Cerebellar cortex (tissue), 1 donor: Measurements from ENCODE around the gene RIN2.

Experiments
- DNase-seq: peaks from one replicate; pipeline ENCODE4 v3.0.0-alpha.2; 2015; ENCODE audit warnings: low spot score

RIN2 gene, protein sequence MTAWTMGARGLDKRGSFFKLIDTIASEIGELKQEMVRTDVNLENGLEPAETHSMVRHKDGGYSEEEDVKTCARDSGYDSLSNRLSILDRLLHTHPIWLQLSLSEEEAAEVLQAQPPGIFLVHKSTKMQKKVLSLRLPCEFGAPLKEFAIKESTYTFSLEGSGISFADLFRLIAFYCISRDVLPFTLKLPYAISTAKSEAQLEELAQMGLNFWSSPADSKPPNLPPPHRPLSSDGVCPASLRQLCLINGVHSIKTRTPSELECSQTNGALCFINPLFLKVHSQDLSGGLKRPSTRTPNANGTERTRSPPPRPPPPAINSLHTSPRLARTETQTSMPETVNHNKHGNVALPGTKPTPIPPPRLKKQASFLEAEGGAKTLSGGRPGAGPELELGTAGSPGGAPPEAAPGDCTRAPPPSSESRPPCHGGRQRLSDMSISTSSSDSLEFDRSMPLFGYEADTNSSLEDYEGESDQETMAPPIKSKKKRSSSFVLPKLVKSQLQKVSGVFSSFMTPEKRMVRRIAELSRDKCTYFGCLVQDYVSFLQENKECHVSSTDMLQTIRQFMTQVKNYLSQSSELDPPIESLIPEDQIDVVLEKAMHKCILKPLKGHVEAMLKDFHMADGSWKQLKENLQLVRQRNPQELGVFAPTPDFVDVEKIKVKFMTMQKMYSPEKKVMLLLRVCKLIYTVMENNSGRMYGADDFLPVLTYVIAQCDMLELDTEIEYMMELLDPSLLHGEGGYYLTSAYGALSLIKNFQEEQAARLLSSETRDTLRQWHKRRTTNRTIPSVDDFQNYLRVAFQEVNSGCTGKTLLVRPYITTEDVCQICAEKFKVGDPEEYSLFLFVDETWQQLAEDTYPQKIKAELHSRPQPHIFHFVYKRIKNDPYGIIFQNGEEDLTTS

DNA sequence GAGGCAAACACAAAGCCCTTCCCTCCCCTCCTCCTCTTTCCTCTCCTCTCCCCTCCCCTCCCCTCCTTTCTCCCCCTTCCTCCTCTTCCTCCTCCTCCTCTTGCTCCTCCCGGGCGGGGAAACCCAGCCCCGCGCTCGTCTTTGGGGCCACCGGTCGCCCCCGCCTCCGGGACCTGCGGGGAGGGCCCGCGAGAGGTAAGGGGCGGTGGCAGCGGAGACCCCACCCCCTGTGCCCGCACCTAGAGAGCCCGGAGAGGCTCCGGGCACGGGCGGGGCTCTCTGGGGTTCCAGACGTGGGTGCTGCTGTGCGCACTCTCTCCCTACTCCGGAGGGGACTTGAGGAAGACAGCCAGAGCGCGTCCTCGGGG is at the start of gene RIN2:
Gene RIN2 (plus strand): TSS at position 126 of the 368 bp plus-strand sequence. CDS start 131,344 bp downstream, outside the sequence.
- no peak for DNase-seq

DNA sequence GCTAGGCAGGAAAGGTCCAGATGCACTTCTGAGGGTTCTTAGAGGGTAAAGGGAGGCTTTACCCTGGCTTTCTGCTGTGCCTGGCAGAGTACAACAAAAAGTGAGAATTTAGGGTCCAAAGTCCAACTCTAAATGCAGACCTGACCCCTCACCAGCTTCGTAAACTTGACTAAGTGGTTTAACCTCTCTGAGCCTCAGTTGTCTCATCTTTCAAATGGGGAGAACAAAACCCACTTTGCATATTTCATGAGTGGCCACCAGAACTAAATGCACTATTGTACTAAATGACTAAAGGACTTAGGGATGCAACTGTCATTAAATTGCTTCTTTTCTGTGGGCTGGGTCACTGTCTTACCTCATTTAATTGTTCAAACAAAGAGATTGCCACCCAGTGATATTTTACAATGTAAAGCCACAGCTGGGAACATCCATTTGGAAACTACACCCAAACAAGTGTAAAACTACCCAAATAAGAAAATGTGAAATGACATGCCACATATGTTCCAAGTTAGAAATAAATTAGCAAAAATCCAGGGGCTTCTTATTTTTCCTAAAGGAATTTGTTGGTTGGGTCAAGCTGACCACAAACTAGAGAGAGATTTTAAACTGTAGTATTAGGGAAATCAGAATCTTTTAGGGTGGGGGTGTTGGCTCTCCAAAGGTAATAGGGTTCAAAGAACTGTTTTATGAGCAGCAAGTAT is 48.3 kb upstream of the RIN2 start:
- DNase-seq, result no peak

DNA sequence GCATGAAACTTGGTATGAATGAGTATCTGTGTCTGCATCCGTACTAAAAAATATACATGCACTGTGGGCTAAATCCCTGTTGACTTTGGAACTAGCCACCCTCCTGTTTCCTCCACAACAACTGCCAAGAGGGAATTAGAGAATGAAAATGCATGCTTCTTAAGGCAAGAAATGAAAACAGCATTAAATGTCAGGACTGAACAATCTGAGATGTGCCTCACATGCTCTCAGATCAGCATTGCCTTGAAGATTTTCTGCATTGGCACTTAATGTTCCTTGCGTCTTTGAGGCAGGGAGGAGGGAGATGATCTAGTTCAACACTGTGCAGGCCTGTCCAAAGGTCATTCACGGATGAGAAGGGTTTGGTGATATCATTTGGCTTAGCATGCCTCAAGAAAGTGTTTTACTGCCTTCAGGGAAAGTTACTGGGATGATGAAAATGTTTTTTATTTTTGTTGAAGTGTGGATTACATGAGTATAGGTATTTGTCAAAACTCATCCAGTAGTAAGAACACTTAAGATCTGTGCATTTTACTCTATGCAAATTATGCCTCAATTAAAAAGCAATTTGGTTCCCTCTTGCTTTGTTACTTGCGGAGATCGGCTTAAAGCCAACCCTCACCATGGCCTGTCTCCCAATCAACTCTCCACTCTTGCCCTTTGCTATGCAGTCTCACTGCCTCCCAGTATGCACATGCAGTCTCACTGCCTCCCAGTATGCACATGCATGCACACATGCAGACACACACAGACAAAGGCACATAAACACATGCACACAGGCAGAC is 47.5 kb upstream of the RIN2 start:
- DNase-seq, result no peak

DNA sequence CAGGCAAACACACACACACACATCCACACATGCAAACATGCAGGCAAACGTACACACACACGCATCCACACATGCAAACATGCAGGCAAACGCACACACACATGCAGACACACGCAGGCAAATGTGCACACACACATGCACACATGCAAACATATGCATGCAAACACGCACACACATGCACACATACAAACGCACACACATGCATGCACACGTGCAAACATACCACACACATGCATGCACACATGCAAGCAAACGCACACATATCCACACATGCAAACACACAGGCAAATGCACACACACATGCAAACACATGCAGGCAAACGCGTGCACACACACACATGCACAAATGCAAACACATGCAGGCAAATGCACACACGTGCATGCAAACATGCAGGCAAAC is 46.9 kb upstream of the RIN2 start:
- DNase-seq, result no peak

DNA sequence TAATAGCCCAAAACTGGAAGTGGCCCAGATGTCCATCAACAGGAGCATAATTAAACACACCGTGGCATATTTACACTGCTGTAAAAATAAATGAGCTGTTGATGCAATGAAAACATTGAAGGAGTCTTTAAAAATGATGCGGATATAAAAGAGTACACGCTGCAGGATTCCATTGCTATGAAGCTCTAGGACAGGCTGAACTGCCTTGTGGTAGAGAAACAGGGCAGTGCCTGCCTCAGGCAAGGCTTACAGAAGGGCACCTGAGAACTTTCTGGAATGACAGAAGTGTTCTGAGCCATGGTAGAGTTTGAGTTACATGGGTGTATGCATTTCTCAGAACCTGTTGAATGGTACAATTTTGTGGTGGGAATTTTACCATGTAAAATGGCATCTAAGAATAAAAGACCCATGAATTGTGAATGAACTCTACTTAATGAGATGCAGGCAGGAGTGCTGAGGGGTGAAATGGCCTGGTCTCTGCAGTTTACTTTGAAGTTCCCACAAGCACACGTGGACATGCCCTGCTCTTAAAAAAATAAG is 45.3 kb upstream of the RIN2 start:
- no peak for DNase-seq

DNA sequence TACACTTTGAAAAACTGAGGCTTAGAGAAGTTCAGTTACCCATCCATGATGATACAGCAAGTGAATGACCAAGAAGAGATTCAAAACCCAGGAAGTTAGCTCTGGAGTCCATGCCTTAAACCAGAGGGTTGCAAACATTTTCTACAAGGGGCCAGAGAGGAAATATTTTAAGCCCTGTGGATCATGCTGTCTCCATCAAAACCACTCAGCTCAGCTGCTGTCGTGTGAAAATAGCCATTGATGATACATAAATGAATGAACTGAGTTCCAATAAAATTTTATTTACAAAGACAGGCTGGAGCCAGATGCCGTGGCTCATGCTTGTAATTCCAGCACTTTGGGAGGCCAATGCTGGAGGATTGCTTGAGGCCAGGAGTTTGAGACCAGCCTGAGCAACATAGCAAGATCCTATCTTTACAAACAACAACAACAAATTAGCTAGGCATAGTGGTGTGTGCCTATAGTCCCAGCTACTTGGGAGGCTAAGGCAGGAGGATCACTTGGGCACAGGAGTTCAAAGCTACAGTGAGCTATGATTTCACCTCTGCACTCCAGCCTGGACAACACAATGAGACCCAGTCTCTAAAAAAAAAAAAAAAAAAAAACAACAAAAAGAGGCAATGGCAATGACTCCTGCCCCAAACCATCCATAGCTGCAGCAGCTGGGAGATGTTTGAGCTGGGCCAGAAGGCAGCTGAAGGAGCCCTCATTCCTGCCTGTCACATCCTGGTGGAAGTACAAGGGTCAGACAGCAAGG is 44.1 kb upstream of the RIN2 start:
- no peak for DNase-seq

DNA sequence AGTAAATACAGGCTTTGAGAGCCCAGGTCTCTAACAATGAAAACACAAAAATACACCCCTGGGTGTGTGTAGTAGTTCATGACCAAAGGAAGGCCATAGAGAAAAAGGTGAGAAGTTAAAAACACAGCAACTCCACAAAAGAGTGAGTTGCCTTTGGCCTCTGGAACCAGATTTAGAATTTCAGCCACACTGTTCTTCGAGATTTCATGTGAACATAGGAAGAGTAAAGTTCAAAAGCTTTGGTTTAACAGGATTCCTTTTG is 43.5 kb upstream of the RIN2 start:
- no peak for DNase-seq

DNA sequence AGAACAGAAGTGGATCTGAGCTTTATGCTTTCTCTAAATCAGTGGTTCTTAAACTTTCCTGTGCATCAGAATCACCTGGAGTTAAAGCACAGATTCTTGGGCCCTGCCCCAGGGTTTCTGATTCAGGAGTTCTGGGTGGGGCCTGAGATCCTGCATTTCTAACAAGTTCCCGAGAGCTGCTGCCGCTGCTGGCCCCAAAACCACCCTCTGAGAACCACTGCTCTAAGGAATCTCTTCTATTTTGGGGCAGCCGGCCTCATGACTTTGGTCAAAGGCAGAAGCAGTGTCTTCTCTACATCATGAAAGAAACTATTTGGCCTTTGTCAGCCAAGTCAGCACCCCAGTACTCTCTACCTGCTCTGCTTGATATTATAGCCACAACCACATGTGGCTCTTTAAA is 42.1 kb upstream of the RIN2 start:
- DNase-seq, result no peak

DNA sequence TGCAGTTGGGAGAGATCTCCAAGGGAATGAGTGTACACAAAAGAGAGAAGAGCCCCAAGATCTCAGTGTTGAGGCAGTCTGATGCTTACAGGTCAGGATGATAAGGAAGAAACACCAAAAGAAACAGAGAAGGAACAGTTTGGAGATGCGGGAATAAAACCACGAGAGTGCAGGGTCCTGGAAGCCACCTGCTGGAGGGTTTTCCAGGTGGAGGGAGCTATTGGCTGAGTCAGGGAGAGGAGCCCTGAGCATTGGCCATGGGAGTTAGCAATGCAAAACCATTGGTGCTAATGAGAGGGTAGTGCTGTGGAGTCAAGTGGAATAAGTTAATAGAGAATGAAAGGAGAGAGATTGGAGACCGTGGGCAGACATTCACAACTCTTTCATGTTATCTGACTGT is 39.2 kb upstream of the RIN2 start:
- DNase-seq, result no peak

DNA sequence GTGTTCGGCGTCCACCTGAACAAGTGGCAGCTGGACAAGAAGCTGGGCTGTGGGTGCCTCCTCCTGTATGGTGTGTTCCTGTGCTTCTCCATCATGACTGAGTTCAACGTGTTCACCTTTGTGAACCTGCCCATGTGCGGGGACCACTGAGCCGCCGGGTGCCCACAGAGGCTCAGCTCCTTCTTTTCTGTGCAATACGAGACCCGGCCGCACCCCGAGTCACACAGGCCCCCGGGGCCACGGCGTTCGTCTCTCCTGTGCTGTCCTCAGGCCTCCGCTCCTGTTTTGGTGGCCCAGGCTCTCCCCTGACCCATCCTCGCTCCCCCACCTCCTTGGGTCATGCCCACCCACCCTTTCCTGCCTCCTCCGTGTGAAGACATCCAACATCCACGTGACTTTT is 37.1 kb upstream of the RIN2 start:
- no peak for DNase-seq

DNA sequence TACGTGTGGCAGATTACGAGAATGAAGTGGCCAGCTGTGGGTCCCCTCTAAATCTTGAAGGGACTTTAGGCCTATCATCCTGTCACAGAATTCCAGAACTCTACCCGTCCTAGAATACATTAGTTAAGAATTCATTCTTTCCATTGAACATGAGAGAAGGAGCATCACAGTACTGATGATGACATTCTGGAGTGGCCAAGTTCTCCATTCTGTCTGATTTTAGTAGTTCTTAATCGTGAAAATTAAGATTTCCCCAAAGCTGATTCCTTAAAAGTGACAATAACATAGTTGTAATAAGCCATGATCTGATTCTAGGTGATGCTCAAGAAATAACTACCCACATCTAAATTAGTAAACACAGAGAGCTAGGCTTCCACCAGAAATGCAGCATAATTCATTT is 35.0 kb upstream of the RIN2 start:
- no peak for DNase-seq

DNA sequence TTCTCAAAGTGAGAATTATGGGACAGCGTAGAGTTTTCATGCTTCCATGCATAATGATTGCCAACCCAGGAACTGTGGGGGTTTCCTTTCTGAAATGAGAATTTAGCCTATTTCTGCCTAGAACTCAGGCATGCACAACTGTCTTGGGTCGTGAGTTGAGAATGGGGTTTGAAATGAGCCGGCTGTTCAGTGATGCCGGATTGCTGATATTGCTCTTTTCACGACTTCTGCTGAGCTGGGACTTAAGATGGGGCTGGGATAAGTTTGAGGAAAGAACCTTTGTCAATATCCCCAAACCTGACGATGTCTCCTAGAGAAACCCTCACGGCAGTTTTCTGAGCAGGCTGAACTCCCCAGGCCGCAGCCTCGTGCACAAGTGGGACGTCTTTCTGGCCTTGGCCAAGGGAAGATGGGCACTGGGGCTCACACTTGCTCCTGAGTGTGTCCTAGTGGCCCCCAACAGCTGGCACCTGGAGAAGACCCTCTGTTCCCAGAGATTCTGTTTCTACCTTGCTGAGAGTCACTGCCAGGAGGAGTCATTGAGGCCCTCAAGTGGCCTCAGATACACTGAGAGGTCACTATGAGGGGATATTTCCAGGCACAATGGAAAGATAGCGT is 34.1 kb upstream of the RIN2 start:
- DNase-seq, result no peak

DNA sequence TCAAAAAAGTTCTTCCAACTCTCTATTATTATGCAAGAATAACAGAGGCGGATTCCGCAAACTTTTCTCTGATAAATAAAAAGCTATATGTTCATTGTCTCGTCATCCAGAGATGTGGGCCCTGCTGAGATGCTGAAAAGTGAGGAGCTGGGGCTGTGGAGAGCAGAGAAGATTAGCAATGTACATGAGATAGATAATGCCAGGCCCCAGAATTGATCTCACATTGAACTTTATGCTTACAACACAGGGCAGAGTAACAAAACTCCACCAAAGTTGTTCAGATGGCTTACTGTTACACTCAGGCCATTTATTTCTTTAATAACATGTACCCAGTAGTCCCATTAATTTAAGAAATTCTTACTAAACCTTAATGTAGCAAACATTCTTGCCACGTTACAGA is 32.7 kb upstream of the RIN2 start:
- no peak for DNase-seq

DNA sequence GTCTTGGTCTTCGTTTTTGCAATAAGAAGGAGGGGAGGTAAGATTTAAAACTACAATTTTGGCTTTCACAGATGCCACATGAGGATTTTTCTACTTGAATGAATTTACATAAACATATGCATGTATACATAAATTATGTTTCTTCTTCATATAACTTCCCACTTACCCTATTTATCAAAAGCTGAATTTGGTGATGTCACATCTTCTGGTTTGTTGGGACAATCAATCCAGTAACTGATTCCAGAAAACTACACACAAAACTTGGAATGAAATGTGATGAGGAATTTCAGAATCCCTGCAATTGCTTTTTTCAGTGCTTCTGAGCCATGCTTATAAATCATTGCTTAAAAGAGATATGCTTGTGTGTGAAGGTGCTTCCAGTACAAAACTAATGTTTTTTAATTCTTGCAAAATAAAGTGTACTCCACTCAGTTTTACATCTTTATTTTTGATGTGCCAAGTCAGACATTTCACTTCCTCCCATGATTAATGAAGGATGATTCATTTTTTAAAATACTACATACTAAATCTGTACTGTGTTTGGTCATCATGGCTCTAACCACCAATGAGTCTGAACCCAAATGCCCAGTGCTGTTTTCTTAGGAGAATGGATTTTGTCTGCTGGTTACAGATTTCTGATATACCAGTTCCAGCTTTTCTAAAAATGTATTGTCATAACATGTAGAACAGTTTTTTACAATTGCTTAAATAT is 32.1 kb upstream of the RIN2 start:
- DNase-seq, result no peak

DNA sequence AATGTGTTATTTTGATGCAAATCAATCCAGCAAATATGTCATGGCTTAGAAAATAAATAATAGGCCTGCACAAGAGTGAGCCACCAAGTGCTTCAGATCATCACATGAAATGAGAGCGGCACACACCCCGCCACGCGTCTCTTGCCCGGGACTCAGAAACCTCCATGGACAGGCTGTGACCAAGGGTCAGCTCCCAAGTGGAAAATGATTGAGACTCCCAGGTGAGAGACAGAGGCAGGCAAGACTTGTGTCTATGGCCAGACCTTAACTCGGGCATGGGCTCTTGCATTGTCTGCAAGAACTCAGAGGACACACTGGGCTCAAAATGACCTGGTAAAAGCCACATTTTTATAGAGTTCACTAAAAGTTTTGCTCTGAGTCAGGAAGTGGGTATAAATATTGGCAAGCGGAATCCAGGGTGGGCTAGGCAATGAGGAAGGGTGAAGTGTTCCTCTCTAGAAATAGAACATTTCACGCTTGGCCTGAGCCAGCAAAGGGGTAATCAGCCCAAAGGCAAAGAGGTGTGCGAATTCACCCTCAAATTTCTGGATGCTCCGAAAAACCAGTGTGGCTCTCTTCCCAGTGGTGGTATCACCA is 30.7 kb upstream of the RIN2 start:
- DNase-seq, result no peak

DNA sequence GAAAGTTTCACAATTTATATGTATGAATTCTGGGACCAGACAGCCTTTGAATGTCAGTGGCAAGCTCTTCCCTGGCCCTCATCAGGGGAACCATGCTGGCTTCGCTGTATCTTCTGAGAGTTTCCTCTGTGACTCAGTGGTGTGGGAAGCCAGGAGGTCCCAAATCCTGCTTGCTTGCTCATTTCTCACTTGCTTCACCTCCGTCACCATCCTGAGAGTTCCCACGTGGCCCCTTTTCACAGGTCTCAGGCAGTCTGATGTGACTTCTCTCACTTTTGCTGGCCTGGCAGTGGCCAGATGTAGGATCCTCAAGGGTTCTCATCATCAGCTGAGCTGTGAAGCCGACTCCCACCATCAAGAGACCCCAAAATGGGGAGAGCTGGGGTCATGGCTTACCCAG is 28.4 kb upstream of the RIN2 start:
- no peak for DNase-seq

DNA sequence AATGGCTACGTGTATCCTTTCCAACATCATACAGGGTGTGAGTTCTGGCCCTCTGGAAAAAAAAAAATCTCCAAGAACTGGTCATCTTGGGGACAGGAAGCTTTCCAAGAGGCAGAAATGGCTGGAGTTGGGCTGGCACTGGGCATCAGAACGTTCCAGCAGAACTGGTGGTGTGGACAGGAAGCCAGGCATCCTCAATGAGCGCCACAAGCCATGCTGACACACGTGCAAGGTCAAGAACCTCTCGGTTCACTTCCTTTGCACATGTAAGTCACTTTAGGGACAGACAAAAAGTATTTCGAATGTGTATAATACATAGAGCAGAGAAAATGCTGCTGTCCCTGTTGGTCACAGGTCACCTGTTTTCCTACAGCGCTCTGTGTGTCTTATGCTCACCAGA is 27.4 kb upstream of the RIN2 start:
- DNase-seq, result no peak

DNA sequence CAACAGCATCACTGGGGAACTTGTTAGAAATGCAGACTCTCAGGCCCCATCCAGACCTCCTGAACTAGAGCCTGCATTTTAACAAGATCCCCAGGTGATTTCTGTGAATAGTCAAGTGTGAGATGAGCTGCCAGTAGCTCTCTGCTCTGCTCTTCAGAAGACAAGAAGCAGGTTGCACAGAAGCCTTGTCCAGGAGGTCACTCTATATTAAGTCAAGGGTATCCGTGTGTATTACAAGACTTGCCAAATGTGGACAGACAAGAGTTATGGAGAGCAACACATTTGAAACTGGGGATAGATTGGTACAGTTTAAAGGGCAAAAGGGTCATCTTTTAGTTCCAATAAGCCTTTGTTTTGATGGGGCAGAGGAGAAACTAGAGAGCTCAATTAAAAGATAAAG is 23.2 kb upstream of the RIN2 start:
- no peak for DNase-seq

DNA sequence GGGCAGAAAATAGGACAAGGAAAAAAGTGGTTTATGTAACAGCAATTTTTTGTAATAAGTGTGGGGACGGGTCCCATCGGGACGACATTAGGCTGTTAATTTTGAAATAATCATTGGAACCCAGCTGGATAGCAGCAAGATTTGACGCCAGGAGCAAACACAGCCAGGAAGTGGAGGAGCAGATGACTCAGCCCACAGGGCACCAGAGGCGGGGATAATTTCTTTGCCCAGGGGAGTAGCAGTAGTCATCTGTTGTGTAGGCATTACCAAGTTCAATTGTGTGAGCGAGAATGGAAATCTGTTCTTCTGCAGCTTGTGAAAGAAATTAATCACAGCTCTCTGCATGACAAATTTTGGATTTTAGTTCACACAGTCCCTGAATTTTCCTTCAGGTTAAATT is 22.6 kb upstream of the RIN2 start:
- DNase-seq, result no peak

DNA sequence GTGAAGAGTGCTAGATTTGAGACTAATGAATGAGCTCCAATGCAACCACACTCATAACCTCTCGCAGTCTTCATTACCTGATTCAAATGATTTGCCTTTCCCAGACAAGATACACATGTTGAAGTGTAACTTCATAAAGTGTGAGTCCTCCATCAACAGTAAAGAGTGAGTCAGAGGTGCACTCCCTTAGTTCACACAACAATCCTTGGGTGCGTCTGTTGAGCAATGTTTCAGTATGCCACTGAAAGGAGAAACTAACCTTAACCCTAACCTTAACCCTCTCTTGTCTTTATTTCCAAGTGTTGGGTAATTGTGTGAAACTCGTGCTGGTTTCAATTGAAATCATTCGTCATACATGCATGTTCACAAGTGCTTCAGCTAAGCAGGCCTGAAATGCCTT is 21.0 kb upstream of the RIN2 start:
- DNase-seq, result no peak
